ENCODE data around the gene ZNF408.

DNA sequence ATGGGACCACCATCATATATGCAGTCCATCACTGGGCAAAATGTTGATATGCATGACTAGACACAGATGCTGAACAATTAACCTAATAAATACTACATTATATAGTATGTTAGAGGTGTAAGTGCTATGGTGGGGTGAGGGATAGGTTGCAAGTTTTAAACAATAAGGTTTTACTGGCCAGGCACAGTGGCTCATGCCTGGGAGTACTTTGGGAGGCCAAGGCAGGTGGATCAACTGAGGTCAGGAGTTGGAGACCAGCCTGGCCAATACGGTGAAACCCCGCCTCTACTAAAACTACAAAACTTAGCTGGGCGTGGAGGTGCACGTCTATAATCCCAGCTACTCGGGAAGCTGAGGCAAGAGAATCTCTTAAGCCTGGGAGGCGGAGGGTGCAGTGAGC is 46.3 kb downstream of the ZNF408 start:
- TF ChIP-seq, protein P1, sequence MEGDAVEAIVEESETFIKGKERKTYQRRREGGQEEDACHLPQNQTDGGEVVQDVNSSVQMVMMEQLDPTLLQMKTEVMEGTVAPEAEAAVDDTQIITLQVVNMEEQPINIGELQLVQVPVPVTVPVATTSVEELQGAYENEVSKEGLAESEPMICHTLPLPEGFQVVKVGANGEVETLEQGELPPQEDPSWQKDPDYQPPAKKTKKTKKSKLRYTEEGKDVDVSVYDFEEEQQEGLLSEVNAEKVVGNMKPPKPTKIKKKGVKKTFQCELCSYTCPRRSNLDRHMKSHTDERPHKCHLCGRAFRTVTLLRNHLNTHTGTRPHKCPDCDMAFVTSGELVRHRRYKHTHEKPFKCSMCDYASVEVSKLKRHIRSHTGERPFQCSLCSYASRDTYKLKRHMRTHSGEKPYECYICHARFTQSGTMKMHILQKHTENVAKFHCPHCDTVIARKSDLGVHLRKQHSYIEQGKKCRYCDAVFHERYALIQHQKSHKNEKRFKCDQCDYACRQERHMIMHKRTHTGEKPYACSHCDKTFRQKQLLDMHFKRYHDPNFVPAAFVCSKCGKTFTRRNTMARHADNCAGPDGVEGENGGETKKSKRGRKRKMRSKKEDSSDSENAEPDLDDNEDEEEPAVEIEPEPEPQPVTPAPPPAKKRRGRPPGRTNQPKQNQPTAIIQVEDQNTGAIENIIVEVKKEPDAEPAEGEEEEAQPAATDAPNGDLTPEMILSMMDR (IDR thresholded peaks at IDR 0.05) = no peak
- TF ChIP-seq ZFP36 (IDR thresholded peaks at IDR 0.05; ENCODE audit: borderline replicate concordance, partially characterized antibody) (no peak), RCOR1 (IDR thresholded peaks at IDR 0.05; ENCODE audit: low read depth, low read length) (no peak), KDM5A (IDR thresholded peaks at IDR 0.05) (no peak), EP300 (IDR thresholded peaks at IDR 0.05) (no peak), CEBPB (IDR thresholded peaks at IDR 0.05) (no peak)
- TF ChIP-seq, protein P2, sequence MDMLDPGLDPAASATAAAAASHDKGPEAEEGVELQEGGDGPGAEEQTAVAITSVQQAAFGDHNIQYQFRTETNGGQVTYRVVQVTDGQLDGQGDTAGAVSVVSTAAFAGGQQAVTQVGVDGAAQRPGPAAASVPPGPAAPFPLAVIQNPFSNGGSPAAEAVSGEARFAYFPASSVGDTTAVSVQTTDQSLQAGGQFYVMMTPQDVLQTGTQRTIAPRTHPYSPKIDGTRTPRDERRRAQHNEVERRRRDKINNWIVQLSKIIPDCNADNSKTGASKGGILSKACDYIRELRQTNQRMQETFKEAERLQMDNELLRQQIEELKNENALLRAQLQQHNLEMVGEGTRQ (IDR thresholded peaks at IDR 0.05) = no peak

Data from A549 (cell line).